Activated CD4-positive, alpha-beta T cell treated with anti-CD3 and anti-CD28 coated beads, Interleukin-2, amount 50 U/mL, for 4 hours (primary cell): Measurements from ENCODE around the gene SUSD6.
A peak's percentile ranks its signal among the peaks of the same experiment; 100 is the strongest.
"Not testable (repeated sequence)": the region's sequence is repeated elsewhere in the genome, so short reads cannot be mapped to it uniquely, and the experiment has no call there.

Experiments used
- DNase-seq, 2 experiments: peaks; one replicate each; pipeline ENCODE4 v3.0.0-alpha.2; 2020

SUSD6 gene

DNA sequence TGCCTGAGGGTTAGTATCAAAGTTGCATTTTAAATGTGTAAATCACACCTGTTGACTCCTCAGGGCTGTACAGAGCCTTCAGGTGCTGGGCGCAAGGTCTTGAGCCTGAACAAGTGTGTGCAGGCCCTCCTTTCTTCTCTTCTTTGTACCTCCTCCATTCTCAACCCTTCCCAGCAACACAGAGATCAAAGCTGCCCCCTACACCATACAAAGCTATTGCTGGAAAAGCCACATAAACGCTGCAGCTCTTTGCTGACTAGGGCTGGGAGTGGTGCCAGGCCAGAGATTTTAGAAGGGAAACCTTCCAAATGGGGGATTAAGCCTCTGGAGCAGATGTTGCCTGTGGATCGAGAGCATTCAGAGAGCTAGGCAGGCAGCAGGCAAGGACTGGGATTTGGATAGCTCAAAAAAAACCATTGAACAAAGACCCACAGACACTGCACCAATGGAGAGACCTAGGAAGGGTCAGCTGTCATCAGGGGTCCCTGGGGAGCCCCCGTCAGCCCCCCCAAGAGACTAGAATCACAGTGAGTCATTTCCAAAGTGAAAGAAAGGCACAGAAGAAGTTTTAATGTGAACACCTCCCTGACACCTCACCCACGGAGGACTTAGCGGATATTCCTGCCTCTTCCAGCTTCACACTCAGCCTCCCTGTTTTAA lies 18.2 kb upstream of the SUSD6 start:
- DNase-seq, result no peak

DNA sequence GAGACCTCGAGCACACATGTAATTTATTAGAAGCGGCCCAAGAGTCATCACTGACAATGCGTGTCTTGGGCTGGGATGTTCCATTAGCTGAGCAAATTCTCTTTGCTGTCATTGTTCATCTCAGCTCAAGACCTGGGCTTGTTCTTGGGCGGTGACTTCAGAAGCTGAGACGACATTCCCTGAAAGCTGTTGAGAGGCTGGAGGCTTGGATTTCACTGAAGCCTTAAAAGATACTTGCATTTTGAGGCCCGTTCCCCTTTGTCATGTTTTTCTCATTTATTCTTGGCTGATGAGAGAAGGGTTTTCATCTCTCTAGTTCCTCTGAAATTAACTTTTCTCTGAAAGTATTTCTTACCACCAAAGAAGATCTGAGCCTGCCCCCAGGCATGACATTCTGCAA lies 16.6 kb upstream of the SUSD6 start:
- no peak for DNase-seq

DNA sequence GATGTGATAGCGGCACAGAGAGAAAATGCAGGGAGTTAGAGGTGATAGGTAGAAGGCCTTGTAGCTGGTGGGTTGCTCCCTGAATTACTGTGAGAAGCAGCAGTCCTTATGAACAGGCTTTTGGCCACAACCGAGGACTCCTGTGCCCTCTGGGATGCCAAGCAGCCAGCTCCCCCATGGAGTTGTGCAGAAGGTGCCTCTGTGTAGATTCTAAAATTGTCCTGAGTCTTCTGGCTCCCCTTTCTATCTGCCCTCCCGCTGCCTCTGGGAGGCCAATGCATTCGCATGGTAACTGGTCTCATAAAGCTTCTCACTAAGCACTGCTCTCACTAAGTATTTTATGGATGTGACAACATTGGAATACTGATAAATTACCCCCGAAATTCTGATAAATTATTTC lies 16.1 kb upstream of the SUSD6 start:
- no peak for DNase-seq

DNA sequence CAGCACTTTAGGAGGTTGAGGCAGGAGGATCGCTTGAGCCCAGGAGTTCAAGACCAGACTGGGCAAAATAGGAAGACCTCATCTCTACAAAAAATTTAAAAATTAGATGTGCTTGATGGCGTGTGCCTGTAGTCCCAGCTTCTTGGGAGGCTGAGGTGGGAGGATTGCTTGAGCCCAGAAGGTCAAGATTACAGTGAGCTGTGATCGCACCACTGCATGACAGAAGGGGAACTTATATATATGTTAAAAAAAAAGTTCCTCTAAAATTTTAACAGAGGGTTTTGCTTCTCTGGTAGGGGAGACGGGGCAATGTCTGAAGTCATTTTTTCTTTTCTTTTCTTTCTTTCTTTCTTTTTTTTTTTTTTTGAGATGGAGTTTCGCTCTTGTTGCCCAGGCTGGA lies 12.0 kb upstream of the SUSD6 start:
- DNase-seq, result not testable (repeated sequence)

DNA sequence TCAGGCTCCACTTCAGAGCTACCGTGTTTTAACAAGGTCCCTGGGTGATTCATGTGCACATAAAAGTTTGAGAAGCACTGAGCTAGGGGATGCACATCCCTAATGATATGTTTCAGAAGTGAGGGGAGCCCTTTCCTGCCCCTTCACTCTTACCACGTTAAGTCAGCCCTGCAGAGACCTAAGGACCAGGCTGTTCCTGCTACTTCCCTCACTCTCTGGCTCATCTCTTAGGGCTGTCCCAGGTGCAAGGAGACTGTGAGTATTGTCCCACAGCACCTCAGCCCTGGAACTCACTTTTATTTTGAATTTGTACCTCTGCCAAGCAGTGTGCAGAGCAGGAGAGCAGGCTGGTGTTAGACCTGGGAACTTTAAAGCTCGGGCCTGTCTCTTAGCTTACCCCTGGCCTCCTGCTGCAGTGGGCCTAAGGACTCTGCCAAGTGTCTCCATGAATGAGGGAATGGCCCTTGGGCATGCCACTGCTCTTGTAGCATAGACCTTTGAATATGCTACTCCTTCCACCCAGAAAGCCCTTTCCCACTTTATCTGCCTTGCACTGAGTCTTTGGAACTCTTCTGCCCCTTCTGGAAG lies 11.0 kb upstream of the SUSD6 start:
- DNase-seq, result no peak

DNA sequence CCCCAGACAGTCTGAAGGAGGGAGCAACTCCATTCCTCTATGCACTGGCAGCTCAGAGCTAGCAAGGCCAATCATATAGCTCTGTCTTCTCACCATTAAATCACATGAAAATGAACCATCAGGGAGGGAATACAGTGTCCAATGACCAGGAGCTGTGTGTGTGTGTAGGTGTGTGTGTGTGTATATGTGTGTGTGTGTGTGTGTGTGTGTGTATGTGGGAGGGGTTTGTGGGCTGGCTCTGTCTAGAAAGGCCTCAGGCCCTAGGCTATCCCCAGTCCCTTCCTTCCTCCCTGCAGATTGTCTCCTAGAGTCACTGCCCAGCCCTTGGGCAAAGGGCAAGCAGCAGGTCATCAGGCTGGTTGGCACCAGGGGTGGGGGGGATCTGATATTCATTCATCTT lies 5.7 kb upstream of the SUSD6 start:
- DNase-seq, result no peak

DNA sequence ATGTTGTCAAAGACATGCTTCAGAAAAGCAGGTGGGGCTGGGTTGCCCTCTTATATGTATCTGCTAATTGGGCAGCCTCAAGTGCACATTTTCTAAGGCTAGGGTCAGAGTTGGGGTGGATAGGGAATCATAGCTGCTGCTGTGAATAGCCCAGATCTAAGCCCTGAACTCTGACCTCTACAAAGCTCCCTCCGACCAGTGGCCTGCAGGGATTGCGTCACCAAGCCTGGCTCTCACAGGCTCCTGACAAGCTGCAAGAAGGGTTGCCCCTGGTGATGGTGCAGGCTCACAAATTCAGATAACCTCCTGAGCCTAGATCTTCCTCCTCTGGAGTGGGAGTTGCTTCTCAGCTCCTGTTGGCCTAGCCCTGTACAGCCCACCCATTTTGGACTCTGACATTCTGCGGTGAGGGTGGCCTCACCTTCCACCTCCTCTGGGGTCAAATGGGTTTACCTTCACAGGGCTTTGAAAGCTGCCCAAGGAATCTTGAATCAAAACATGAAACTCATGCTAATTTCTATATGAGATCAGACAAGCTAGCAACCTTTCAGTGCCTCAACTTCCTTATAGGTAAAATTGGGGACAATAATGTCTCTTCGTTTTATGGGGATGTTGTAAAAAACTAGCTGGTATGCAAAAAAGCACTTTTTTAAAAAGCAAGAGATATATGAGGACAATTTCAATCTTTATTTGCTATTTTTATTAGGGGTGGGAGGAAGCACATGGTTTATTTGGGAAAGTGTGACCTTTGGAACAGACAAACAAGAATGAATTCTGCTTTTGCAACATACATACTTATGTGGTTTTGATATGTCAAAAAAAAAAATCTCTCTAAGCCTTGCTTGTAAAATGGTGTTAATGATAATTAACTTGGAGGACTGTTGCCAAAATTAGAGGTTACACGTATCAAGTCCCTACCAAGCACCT lies 4.9 kb upstream of the SUSD6 start:
- DNase-seq, result no peak

DNA sequence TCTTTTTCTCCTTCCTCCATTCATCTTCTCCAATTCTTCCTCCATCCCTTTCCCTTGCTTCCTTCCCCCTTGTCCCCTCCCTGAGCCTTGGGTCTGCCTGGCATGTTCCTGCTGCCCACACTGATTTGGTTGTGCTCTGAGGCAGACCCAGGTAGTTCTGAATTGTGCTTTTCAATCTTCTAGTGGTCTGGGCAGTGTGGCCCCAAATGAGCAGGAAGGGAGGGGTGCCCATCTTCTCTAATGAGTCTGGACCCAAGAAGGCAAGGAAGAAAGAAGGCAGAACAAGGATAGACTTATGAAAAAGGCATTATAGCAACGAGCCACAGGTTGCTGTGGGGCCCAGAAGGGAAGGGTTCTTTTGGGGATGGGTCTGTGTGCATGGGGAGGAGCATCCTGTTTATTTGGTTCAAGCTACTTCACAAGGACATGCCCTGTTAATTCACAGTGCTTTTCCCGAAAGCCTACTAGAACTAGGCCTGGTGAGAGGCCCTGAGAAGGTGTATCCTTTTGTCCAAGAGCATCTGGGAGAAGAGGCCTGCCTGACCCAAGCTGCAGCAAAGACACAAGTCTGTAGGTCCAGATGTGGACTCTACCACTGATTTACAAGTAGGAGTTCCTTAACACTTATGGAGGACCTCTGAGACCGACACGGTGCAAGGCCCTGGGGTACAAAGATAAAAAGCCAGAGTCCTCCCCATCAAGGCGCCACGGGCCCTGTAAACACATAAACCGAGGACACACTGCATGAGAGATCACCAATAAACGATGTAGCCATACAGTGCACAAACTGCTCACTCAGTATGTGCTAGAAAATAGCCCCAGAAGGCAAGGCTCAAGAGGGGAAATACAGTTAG lies 1.1 kb upstream of the SUSD6 start:
- no peak for DNase-seq

DNA sequence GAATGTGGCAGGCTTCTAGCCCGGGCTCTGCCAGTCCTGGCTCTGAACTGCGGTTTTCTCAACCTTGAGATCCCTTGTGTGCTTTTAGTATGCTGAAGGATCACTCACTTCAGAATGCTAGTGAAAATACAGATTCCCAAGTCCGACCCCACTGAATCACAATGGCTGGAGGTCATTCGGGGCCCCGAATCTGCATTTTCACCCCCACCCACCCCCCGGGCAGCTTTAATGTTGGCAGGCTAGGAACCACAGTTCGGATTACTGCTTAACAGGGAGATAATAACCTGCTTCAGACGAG lies 573 bp upstream of the SUSD6 start:
- no peak for DNase-seq

DNA sequence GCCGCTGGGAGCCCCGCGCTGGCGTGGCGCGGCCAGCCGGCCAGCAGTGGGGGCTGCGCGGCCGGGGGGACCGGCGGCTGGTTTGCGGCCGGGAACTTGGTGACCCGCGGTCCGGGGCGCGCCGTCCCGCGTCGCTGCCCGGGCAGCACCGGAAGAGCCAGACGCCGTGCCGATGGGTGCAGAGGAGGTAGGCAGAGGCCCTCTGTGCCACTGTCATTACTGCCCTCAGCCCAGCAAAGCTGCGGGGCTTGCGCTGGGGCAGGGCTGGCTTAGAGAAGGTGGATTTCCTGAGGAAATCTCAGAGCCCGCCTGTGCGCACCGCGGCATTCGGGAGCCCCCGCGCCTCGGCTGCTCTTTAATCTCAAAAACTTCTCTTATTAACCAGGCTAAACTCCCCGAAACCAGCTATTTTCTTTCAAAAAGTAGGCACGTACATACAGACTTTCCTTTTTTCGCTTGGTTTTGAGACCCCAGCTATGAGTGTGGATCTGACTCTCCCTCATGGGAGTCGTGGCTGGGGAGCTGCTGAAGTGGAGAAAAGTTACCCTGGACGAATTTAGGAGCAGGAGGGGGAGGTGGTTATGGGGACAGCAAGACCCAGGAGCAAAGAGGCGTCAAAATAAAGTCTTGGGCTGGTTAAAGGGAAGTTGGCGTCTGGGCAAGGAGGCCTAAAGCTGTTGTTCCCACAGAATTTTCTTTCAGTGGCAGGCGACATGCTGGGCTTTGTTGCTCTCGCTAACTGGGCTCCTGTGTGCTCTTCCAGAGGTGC lies 802 bp downstream of the SUSD6 start:
- DNase-seq, result no peak

DNA sequence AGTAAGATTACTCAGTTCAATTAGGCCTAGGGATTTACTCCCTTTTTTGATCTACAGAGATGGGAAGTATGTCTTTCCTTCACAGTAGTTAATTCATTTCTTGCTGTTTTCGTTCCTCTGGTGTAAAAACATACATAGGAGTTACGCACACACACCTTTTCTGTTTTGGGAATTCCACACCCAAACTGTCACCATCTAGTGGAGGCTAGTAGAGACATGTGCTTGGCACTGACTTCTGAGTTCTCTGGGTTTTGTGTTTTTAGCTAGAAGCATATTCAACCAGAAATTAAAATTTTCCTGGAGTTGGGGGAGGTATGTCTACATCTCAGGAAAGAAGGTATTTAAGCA lies 1.4 kb downstream of the SUSD6 start:
- no peak for DNase-seq

DNA sequence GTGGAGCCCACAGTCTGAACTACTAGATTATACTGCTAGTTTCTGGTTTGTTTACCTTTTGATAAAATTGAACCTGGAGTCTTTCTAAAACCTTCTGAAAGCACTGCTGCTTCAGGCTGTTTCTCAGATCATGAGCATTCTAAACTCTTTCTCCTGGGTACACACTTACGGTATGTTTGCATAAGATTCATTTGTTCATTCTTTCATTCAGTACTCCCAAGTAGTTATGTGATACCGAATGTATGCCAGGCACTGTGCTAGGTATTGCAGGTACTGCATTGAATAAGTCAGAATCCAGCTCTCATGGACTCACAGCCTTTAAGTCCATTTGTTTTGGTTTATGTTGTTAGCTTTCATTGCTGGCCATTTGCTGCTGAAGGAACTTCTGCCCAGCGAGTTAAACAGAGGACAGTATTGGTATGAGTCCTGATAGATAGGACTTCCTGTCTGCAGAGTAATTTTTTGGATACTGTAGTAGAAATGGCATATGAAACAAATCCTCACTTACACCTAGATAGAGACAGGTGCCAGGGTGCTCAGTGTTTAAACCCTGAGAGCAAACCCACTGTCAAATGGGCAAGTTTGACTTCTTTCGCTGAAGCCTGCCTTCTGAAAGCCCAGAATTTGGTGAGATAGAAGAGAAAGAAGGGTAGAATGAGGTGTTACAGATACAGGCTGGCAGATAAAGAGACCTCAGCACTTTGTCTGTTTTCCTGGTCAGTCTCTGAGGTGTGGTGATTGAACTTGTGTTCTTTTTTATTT lies 2.1 kb downstream of the SUSD6 start:
- no peak for DNase-seq

DNA sequence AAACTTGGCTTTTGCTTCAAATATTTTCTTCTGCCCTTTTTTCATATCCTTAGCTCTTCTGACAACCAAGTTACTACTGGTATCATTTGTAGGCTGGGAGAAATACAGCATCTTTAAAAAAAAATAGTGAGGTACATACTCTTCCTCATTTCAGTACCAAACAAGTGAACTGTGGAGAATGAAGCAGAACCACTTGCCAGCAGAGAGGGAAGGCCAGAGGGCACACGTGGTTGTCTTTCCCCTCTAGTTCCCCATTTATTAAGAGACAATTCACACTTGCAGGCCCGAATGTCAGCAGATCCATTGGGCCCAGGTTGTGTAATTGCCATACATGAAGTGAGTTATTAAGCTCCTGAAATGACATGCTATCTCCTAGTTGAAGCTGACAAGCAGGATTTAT lies 3.2 kb downstream of the SUSD6 start:
- DNase-seq, result no peak

DNA sequence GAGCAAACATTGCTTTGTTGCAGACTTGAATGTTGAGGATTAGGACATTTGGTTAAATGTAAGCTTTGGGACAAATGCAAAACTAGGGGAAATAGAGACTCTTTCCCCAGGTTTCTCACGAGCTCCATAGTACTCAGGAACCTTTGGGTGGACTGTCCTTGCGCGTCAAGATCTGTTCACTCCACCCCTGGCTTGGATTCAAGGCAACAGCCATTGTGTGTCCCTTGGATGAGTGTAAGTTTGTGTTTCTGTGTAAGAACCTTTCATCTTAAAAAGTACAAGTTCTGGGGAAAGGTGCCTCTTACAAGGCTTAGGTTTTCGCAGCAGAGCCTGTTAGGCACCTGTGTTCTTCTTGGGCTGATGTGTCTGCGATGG lies 3.7 kb downstream of the SUSD6 start:
- DNase-seq, result no peak

DNA sequence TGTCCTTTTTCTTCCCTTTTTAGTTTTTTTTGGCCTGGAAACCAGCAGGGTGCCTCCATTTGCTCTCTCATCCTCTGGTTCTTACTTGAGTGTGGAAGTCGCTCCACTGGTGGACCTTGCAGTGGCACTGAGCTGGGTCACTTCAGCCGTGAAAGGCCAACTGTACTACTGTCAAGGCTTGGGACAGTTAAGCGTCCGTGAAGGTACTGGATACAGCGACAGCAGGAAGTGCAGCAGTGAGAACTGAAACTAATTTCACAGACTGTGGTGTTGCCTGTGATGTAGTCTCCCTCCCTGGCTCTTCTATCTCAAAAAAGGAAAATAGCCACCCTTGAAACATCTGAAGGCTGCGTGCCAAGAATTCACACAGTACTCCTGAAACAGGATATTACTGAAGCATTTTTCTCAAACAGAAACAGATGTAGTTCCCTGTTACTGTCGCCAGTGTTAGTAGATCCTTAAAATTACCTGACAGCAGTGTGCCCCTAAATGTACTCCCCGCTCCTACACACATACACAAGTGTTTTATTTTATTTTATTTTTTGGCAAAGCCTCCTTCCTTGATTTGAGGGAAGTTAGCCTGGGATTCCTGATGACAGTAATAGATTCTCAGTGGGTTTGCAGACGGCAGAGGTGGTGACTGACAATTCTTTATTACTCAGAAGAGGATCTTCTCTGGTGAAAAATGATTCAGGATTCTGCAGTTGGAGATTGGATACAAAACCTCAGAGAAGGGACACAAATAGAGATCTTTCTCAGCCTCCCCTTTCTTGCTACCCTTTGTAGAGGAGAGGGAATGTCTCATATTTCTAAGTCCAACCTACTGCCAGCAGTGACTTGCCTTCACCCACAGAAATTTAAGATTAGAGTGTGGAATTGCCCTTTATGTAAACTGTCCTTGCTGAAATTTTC lies 4.4 kb downstream of the SUSD6 start:
- no peak for DNase-seq

DNA sequence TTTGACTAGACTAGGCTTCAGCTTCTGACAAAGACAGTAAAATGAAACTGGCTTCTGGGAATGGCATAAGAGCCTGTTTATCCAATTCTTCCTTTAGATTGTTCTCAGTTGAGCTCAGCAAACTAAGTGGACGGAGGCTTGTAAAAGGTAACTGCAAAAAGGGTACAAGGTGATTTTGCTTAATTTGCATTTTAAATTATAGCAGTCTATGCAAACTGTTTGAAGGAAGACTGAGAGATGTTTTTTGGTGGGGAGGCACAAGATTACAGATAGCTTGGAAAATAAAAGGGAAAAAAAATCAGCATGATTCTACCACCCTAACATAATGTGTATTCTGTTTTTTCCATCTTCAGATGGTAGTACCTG lies 5.0 kb downstream of the SUSD6 start:
- DNase-seq, result no peak

DNA sequence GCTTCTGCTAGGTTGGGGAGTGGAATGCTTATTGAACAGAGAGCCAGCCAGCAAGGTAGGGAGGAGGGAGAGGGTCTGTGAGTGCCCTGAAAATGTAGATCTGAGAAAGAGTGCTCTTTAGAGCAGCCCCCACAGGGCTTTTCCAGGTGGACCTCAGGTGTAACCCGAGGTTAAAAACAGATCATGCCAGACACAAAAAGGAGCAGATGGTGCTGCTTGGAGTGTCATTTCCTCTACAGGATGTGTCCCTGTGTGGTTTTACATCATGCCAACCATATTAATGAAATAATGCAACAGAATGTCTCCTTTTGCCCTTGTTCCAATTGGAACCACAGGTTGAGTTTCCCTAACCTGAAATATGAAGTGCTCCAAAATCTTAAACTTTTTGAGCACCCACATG lies 6.4 kb downstream of the SUSD6 start:
- DNase-seq, result no peak

DNA sequence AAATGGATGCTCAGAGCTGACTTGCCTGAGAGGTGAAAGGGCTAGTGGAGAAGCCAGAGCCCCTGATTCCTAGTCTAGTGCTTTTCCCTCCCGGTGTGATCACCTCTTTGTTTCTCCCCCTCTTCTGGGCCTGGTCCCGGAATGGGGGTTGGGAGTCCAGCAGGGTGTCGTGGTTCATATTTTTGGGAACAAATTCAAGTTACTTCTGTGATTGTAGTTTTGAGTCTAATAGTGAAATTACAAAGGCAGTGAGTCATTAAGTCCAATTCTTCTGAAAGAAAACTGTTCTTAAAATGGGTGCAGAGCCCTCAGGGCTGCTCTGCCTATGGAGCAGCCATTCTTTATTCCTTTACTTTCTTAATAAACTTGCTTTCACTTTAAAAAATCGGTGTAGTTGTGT lies 7.6 kb downstream of the SUSD6 start:
- no peak for DNase-seq

DNA sequence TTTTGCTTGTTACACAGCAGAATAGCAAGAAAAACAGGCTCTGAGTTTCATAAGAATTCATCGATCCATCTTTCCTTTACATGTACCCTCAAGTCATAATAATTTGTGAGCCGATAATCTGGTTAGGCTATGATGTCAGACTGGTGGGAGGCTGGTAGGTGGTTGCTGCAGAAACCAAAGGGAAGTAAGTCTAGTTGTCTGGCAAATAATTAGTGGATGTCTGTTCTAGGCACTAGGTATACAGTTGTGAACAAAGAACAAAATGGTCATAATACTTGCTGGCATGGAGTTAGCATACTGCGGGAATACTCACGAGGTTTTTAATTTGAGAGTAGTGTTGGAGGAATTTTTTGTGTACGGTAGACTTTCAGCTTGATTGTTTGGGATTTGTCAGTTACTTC lies 8.8 kb downstream of the SUSD6 start:
- peak in 1 of 2 experiments; percentile 51 for DNase-seq

DNA sequence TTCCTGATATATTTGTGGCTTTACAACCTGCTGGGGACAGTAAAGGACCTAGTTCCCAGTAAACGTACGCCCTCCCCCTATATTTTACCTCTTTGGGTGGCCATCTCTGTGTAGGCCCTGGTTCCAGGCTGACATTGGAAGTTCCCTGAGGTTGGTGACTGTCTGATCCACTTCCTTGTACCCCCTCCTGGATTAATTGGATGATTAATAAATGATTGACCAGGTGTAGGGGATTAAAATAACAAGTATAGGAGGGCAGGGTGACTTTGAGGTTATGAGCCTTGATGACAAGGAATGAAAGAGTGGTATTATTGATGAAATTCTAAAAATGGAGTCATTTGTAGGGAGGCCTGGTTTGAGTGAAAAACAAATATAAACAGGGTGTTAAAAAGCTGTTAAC lies 9.6 kb downstream of the SUSD6 start:
- DNase-seq, result no peak

DNA sequence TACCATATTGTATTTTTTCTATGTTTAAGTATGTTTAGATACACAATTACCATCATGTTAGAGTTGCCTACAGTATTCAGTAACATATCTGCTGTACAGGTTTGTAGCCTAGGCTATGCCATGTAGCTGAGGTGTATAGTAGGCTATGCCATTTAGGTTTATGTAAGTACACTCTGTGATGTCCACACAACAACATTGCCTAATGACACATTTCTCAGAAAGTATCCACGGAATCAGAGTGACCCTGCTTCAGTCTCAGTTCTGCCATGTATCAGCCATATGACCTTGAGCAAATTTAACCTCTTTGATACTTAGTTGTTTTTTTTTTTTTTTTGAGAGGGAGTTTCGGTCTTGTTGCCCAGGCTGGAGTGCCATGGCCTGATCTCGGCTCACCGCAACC lies 12.7 kb downstream of the SUSD6 start:
- no peak for DNase-seq
